Coronary artery (tissue), 2 donors: Measurements from ENCODE around the gene PPARG.

Experiments
- DNase-seq: peaks from one replicate; pipeline ENCODE4 v3.0.0-alpha.2; 2017; ENCODE audit warnings: low spot score
- H3K27ac ChIP-seq, 2 donors: fragments of 200-600 bp; sonication (generic); one replicate each; pipeline ENCODE4 v1.5.1; 2016 to 2019
- H3K4me3 ChIP-seq: fragments of 200-600 bp; sonication (generic); 2 replicates; pipeline ENCODE4 v1.5.1; 2016; ENCODE audit warnings: mild to moderate bottlenecking, moderate library complexity
- TF ChIP-seq, protein P1 (sequence below): fragments of 200-600 bp; sonication (generic); IDR thresholded peaks from one replicate; pipeline ENCODE4 v1.5.1; 2019; ENCODE audit warnings: antibody characterized with exemption

PPARG gene

DNA sequence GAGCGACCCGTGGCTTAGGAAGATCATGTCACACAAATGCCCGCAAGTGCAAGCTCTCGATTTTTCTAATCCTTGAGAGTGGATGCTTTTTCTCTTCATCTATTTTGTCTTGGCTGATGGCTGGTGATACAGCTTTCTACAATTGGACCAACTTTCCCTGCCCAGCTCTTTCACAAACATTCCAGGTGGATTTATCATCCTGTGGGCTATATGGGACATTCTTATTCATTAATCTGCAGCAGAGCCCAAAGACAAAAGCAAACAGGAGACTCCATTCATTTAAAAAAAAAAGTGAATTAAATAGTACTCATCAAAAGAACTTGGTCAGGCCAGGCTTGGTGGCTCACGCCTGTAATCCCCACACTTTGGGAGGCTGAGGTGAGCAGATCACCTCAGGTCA is 181.2 kb downstream of the PPARG start:
- TF ChIP-seq, protein P1, sequence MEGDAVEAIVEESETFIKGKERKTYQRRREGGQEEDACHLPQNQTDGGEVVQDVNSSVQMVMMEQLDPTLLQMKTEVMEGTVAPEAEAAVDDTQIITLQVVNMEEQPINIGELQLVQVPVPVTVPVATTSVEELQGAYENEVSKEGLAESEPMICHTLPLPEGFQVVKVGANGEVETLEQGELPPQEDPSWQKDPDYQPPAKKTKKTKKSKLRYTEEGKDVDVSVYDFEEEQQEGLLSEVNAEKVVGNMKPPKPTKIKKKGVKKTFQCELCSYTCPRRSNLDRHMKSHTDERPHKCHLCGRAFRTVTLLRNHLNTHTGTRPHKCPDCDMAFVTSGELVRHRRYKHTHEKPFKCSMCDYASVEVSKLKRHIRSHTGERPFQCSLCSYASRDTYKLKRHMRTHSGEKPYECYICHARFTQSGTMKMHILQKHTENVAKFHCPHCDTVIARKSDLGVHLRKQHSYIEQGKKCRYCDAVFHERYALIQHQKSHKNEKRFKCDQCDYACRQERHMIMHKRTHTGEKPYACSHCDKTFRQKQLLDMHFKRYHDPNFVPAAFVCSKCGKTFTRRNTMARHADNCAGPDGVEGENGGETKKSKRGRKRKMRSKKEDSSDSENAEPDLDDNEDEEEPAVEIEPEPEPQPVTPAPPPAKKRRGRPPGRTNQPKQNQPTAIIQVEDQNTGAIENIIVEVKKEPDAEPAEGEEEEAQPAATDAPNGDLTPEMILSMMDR, result no peak
- Histone ChIP-seq H3K4me3 (no peak overlapping the region), H3K27ac (no peak overlapping the region)
- no peak for DNase-seq

DNA sequence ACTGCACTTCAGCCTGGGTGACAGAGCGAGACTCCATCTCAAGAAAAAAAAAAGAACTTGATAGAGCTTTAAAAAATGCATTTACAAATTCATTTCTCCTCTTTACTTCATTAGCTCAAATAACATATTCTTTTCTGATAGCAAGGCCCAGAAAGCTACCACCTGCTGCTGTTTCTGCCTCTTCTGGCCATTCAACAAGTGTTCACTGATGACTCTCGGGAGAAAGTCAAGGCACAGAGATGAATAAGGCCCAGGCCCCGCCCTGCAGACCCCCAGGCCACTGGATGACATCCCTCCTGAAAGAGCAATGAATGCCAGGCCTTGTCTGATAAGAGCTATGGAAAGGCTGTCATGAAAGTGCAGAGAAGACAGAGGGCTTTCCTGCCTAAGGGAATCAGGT is 181.8 kb downstream of the PPARG start:
- no peak for DNase-seq
- Histone ChIP-seq H3K4me3 (no peak overlapping the region), H3K27ac (no peak overlapping the region)
- TF ChIP-seq, protein P1, result no peak

DNA sequence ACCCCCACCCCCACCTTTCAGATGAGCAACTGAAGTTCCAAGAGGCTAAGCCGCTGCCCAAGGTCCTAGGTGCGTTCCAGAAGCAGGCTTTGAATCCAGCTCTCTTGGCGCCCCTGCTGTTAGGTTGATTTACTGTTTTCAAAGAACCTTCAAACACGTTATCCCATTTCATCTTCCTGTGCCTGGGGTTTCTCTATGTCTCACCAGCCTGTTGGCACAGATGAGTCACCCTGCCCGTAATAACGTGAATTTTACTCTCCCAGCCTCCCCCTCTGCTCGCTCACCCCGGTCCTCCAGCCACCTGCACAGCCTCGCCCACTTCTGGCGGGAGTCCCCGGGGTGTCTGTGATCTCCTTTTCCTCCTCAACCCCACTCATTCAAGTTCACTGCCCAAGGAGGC is 182.4 kb downstream of the PPARG start:
- DNase-seq, result no peak

DNA sequence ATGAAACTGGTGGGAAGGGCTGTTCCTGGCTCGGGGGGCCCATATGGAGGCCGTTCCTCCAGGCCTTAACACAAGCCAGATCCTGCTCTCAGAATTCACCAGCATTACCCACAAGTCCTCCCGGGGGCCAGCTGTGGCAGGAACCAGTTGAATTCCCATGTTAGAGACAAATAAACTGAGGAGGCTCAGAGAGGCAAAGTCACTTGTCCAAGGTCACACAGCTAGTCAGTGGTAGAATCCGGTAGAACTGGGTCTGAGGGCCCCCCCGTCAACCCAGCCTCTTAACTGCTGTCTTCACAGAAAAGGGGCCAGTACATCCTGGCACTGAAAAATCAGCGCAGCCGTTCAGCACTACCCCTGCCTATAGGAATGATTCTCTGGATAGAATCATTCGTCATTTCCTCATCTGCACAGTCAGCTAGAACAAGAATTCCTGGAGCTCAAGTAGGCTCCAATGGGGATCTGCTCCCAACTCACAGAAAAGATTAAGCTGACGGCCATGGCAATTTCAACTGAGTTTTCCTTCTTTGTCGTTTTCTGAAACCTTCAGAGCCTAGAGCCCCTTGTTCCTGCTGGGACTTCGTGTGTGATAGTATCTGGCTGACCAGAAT is 183.2 kb downstream of the PPARG start:
- H3K27ac ChIP-seq, result no peak overlapping the region
- no peak overlapping the region for H3K4me3 ChIP-seq
- TF ChIP-seq, protein P1, result no peak
- no peak for DNase-seq

More for the DNA sequence above, 182.4 kb downstream of the PPARG start:
- no peak overlapping the region for H3K27ac ChIP-seq
- TF ChIP-seq, protein P1, result no peak
- H3K4me3 ChIP-seq, result no peak overlapping the region

DNA sequence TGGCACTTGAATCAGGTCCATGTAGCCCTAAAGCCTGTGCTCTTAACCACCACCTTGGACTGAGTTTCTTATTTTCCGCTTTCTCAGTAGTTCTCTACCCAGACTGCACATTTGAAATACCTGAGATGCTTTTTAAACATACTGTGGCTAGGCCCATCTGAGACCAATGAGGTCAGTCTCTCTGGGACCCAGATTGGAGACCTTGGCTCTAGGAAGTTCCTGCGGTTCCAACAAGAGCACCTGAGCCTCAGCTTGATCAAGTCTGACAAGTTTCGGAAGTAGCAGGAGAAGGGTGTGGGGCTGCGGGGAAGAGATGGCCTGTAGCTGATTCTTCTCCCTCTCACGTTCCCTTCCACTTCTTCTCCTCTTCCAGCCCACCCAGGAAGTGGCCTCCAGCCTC is 183.9 kb downstream of the PPARG start:
- TF ChIP-seq, protein P1, result no peak

DNA sequence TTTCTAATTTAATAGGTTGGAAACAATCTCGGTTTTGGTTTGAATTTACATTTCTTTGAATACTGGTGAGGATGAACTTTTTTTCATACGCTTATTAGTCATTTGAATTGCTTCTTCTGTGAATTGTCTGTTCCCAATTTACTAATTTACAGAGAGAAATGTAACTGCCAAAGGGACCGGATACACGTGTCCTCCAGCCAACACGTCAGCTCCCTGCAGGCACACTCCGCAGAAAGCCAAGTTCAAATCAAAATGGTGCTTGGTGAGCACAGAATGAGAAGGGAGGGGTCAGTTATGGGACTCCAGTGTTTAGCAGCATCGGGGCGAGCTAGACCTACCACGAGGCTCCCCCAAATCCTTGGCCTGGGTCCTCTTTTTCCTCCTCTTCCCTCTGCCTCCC is 184.6 kb downstream of the PPARG start:
- no peak overlapping the region for H3K4me3 ChIP-seq
- TF ChIP-seq, protein P1, result no peak
- no peak overlapping the region for H3K27ac ChIP-seq
- DNase-seq, result no peak

More for the DNA sequence above, 183.9 kb downstream of the PPARG start:
- H3K4me3 ChIP-seq, result no peak overlapping the region
- no peak overlapping the region for H3K27ac ChIP-seq
- DNase-seq, result no peak

DNA sequence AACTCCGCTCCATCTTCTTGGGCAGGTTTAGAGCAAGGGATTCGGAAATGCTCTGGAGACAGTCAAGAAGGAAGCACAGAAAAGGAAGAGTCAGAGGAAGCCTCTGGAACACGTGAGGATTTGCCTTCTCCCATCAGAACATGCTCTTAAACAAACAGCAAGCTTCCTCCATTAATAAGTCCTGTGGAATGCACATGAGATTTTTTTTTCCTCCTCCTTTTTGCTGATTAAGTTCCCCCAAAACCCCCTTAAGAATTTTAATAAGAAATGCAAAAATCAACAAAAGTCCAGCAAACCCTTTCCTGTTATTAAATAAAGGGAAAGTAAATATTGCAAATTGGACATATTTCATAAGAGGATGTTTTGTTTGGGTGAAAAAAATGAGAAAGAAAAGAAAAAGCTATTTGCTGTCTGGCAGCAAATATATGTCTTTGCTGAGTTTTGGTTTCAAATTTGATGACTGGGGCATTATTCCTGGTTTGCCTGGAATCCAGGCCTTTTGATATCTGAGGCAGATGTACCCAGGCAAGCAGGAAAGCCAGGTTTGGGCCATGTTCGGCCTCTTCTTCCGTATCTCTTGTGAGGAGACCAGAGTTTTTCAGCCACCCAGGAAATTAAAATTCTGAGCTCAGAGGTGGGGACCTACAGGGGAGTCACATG is 187.5 kb downstream of the PPARG start:
- H3K4me3 ChIP-seq, result no peak overlapping the region
- DNase-seq, result no peak
- peak overlapping the region in 1 of 2 donors; percentile 33 for H3K27ac ChIP-seq
- TF ChIP-seq, protein P1, result no peak
